GM21381 (cell line): ENCODE measurements around the gene BAG5.
"Not testable (repeated sequence)": the region's sequence is repeated elsewhere in the genome, so short reads cannot be mapped to it uniquely, and the experiment has no call there.

ENCODE experiments used
- ATAC-seq: cut with Tn5 transposase; IDR thresholded peaks from one replicate; pipeline ENCODE4 v1.9.1; 2021; ENCODE audit warnings: mild to moderate bottlenecking, moderate library complexity; ENCODE audit not compliant: unreplicated experiment

The BAG5 gene

GRCh38 chr14:103525430-103526246, 36.8 kb downstream of the BAG5 start:
- ATAC-seq: not testable (repeated sequence)

DNA sequence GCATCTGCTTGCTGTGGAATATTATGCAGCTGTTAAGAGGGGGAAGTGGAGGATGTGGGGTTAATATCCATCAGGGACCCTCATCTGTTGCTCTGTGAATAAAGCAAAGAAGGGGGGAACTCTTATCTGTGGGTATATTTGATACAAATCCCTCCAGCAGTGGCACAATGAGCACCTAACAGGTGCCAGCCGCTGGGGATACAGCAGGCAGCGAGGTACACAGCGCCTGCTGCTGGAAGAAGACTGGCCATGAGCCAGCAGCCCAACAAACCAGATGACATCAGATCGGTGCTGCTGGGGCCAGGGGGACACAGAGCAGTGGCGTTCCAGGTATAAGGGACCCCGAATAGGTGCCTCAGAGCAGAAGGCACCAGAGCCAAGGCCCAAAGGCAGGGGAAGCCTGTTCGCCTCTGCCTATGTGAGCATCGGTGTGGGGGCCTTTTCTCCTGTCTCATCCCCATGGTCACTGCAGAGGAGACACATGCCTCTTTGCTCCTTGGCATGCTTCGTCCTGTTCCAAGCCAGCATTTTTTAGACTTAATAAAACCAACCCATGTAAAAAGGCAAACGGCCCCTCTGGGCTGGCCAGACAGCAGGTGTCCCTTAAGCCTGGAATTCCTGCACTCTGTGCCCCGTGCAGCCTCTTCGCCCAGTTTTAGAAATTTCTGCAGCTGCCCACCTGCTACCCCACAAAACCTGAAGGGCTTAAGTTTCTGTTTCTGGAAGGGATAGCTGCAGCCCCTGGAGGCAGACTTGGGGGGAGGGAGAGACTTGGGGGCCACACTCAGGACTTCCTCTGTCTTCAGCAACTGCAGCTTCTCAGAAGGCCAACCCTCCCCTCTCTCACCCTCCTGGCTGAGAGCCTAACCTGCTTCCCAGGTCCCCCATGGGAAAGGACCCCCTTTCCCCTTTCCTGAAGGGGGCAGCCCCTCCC, 38.2 kb downstream of the BAG5 start:
- no peak for ATAC-seq

DNA sequence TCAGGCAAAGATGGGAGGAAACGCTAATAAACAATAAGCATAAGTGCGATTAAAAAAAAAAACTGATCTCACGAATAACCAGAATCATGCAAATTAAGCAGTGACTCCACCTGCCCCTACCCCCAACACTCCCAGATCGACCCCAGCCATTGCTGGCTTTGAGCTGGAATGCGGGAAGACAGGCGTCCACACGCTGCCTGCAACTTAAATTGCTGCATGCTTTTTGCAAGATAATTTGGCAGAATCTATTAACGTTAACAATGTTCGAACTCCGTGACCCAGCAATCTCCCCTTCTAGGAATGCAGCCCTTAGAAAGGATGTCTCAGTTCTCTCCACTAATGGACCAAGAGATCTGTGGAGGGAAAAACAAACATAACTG, 38.9 kb downstream of the BAG5 start:
- ATAC-seq: no peak

DNA sequence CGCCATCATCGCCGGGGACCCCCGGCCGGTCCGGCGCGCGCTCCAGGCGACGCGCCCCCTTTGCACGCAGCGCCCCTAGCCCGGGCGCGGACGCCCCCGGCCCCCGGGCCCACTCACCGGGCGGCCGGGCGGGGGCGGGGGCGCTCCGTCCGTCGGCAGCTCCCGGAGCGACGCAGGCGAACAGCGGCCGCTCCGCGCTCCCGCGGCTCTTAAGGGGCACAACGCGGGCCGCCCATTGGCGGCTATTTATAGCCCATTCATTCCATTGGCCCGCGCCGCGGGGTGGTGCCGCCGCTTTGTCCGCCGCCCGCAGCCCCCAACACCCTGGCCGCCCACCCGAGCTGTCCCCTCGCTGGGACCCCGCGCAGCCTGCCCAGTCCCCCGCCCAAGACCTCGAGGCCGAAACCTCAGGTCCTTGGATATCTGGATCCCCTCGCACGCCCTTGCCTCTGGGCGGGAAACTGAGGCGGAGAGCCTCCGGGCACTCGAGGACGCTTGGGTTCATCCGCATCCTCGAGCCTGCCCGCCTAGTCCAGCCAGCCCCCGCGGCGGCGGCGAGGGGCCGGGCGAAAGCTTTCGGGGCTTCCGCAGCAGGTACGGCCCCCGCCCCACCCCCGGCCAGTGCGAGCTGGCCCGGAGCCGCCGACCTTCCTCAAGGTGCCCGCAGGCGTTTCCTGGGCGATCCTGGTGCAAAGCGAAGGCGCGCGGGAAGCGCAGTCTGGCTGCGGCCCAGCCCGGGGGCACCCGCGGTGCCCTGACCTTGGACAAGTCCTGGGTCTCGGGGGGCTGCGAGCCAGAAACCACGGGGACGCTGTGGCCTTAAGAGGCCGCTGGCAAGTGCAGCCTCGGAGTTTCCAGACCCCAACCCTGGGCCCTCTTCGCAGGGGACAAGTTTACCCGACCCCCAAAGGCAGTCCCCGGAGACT, 39.5 kb downstream of the BAG5 start, which contains the start of gene CKB:
Gene CKB (minus strand): TSS at position 182 of the 926 bp plus-strand sequence. CDS start 337 bp downstream, outside the sequence.
- no peak for ATAC-seq

- no peak for ATAC-seq
Measured at GRCh38 chr14:103521951-103522563, 40.4 kb downstream of the BAG5 start.

- no peak for ATAC-seq
Measured at GRCh38 chr14:103521438-103521950, 41.0 kb downstream of the BAG5 start.

GRCh38 chr14:103520657-103521437, 41.6 kb downstream of the BAG5 start:
- ATAC-seq: no peak

GRCh38 chr14:103520269-103520656, 42.2 kb downstream of the BAG5 start:
- ATAC-seq: no peak

DNA sequence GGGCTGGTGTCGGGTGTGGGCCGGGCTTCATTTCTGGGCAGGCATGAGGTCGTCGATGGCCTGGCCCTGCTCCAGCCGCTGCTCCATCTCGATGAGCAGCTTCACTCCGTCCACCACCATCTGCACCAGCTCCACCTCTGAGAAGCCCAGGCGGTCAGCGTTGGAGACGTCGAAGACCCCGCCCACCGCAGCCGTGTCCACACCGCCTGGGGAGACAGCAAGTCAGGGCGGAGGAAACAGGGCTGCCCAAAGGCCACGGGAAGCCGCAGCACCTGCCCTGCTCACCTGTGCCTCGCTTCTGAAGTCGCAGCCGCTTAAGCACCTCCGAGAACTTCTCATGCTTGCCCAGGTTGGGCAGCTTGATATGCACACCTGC, 42.6 kb downstream of the BAG5 start:
- no peak for ATAC-seq

GRCh38 chr14:103519043-103519836, 43.2 kb downstream of the BAG5 start:
- ATAC-seq: no peak

DNA sequence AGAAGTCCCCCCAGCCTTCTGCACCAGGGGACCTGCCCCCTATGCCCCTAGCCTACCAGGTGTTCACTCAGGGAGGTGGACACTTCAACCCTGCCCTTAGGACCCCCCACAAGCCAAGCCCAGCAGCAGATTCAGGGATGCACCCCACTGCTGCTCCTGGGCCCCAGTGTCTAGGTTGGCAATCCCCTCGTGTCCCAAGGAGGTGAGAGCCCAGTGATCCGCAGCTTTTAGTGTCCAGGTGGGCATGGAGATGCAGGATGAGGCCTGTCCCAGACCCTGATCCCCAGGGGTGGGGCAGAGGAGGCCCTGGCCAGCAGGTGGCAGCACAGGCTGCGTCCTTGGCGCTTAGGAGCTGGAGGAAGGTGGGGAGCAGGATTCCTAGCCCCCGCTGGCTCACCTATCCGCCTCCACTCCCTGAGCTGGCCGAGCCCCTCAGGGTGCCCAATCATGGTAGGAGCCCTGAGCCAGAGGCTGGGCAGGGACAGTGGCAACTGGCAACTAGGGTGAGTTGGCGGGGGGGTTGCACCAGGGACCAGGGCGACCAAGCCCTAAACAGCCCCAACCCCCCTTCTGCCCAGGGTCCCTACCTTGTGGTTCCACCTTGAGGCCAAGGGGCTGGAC, 43.9 kb downstream of the BAG5 start:
- ATAC-seq: no peak

- ATAC-seq: no peak
Measured at GRCh38 chr14:103517721-103518421, 44.6 kb downstream of the BAG5 start.

- ATAC-seq: no peak
Measured at GRCh38 chr14:103517174-103517566, 45.3 kb downstream of the BAG5 start.

GRCh38 chr14:103516426-103517173, 45.9 kb downstream of the BAG5 start:
- no peak for ATAC-seq

- ATAC-seq: no peak
Measured at GRCh38 chr14:103514596-103515421, 47.6 kb downstream of the BAG5 start.
